Measurements from ENCODE around the gene PACRG.

GRCh38 chr6:163356743-163357142 is 629.0 kb downstream of the PACRG start:
- TF ChIP-seq CTCF (optimal IDR thresholded peaks at IDR 0.05 in 1 of 3, IDR thresholded peaks at IDR 0.05 in 1 of 3, conservative IDR thresholded peaks at IDR 0.05 in 1 of 3; ENCODE audit: extremely low read depth in 1 of 3, insufficient read depth in 2 of 3, low read length in 3 of 3) = no peak
- no peak for TF ChIP-seq EZH2 (IDR thresholded peaks at IDR 0.05; ENCODE audit: low read length)
